H9 (cell line): ENCODE data around the gene UGT1A7. TPM values are rescaled to one million over a fixed set of nuclear protein-coding genes. Genes with fewer than 3 reads are reported as not detected.

Source experiments
- DNase-seq: peaks from one replicate; pipeline ENCODE4 v3.0.0-alpha.2; 2017
- H2AFZ ChIP-seq: one replicate; pipeline ENCODE4 v1.6.1; 2013; ENCODE audit warnings: mild to moderate bottlenecking, low read length, control low read depth, moderate library complexity
- H2AK5ac ChIP-seq: 2 replicates; pipeline ENCODE4 v1.6.1; 2013; ENCODE audit warnings: low read length, control low read depth, mixed read lengths; ENCODE audit not compliant: insufficient read length
- H2BK120ac ChIP-seq: one replicate; pipeline ENCODE4 v1.6.1; 2013; ENCODE audit warnings: low read depth, mild to moderate bottlenecking, low read length, control low read depth, inconsistent platforms; ENCODE audit not compliant: poor library complexity, severe bottlenecking
- H2BK12ac ChIP-seq: 2 replicates; pipeline ENCODE4 v1.6.1; 2013; ENCODE audit warnings: low read length, control low read depth, mixed read lengths, low read depth; ENCODE audit not compliant: insufficient read length
- H2BK15ac ChIP-seq: 2 replicates; pipeline ENCODE4 v1.6.1; 2013; ENCODE audit warnings: low read depth, low read length, control low read depth
- H2BK20ac ChIP-seq: one replicate; pipeline ENCODE4 v1.6.1; 2013; ENCODE audit warnings: low read depth, mild to moderate bottlenecking, low read length, control low read depth, inconsistent platforms; ENCODE audit not compliant: poor library complexity, severe bottlenecking
- H2BK5ac ChIP-seq: 2 replicates; pipeline ENCODE4 v1.6.1; 2013; ENCODE audit warnings: low read length, control low read depth, mixed read lengths; ENCODE audit not compliant: insufficient read length
- H3K14ac ChIP-seq: 2 replicates; pipeline ENCODE4 v1.6.1; 2013; ENCODE audit warnings: low read length, control low read depth; ENCODE audit not compliant: insufficient read depth
- H3K18ac ChIP-seq: 2 replicates; pipeline ENCODE4 v1.6.1; 2013; ENCODE audit warnings: low read depth, mild to moderate bottlenecking, mixed read lengths, low read length, control low read depth; ENCODE audit not compliant: insufficient read length
- H3K23ac ChIP-seq: 2 replicates; pipeline ENCODE4 v1.6.1; 2013; ENCODE audit warnings: low read length, control low read depth, mixed read lengths, low read depth; ENCODE audit not compliant: insufficient read length
- H3K23me2 ChIP-seq: 2 replicates; pipeline ENCODE4 v1.6.1; 2013; ENCODE audit warnings: low read depth, mild to moderate bottlenecking, mixed read lengths, low read length, control low read depth; ENCODE audit not compliant: insufficient read length, poor library complexity, severe bottlenecking
- H3K27ac ChIP-seq: 2 replicates; pipeline ENCODE4 v1.5.1; 2013; ENCODE audit warnings: low read length, control low read depth, mixed read lengths, low read depth; ENCODE audit not compliant: insufficient read length
- H3K27me3 ChIP-seq: 2 replicates; pipeline ENCODE4 v1.6.1; 2013; ENCODE audit warnings: low read length, control low read depth, inconsistent platforms; ENCODE audit not compliant: insufficient read depth
- H3K4ac ChIP-seq: 2 replicates; pipeline ENCODE4 v1.6.1; 2013; ENCODE audit warnings: low read depth, mild to moderate bottlenecking, control low read depth, inconsistent platforms, low read length, moderate library complexity
- H3K4me1 ChIP-seq: 2 replicates; pipeline ENCODE4 v1.6.1; 2013; ENCODE audit warnings: low read length, control low read depth, inconsistent platforms; ENCODE audit not compliant: insufficient read depth
- H3K4me2 ChIP-seq: 2 replicates; pipeline ENCODE4 v1.6.1; 2013; ENCODE audit warnings: low read length, control low read depth, mixed read lengths; ENCODE audit not compliant: insufficient read length, insufficient read depth
- H3K56ac ChIP-seq: 2 replicates; pipeline ENCODE4 v1.6.1; 2013; ENCODE audit warnings: low read depth, mild to moderate bottlenecking, mixed read lengths, low read length, control low read depth; ENCODE audit not compliant: insufficient read length
- H3K79me1 ChIP-seq: 2 replicates; pipeline ENCODE4 v1.6.1; 2013; ENCODE audit warnings: low read depth, mild to moderate bottlenecking, moderate library complexity, low read length, control low read depth, inconsistent platforms; ENCODE audit not compliant: insufficient read depth, poor library complexity, severe bottlenecking
- H3K79me2 ChIP-seq: 2 replicates; pipeline ENCODE4 v1.6.1; 2013; ENCODE audit warnings: low read length, control low read depth, inconsistent platforms; ENCODE audit not compliant: insufficient read depth
- H3K9ac ChIP-seq: 2 replicates; pipeline ENCODE4 v1.6.1; 2013; ENCODE audit warnings: low read length, control low read depth, mixed read lengths; ENCODE audit not compliant: insufficient read length; ENCODE audit errors: extremely low read depth
- H3K9me3 ChIP-seq: one replicate; pipeline ENCODE4 v1.6.1; 2013; ENCODE audit warnings: low read depth, low read length, inconsistent platforms; ENCODE audit not compliant: control insufficient read depth
- H3T11ph ChIP-seq: one replicate; pipeline ENCODE4 v1.6.1; 2013; ENCODE audit warnings: mild to moderate bottlenecking, low read length, control low read depth, inconsistent platforms
- H4K20me1 ChIP-seq: one replicate; pipeline ENCODE4 v1.6.1; 2013; ENCODE audit not compliant: control insufficient read depth, insufficient read length, insufficient read depth
- H4K5ac ChIP-seq: 2 replicates; pipeline ENCODE4 v1.6.1; 2013; ENCODE audit warnings: low read depth, mild to moderate bottlenecking, mixed read lengths, low read length, control low read depth; ENCODE audit not compliant: insufficient read length
- H4K8ac ChIP-seq: replicated peaks from 2 replicates; pipeline ENCODE4 v1.6.1; 2013; ENCODE audit warnings: low read length, control low read depth, mixed read lengths, low read depth; ENCODE audit not compliant: insufficient read length
- H4K91ac ChIP-seq: 2 replicates; pipeline ENCODE4 v1.6.1; 2013; ENCODE audit warnings: low read depth, mild to moderate bottlenecking, moderate library complexity, mixed read lengths, low read length, control low read depth; ENCODE audit not compliant: insufficient read length
- H3K27ac Mint-ChIP-seq, 3 experiments: 2 replicates in 2 of 3; 3 replicates in 1 of 3; pipeline ENCODE4 v1.8.0; 2020 to 2021; ENCODE audit warnings: mixed read lengths in 3 of 3, mild to moderate bottlenecking in 1 of 3, moderate library complexity in 1 of 3
- H3K27me3 Mint-ChIP-seq: 2 replicates; pipeline ENCODE4 v1.8.0; 2021; ENCODE audit warnings: low read depth, mild to moderate bottlenecking, moderate library complexity, mixed read lengths
- H3K36me3 Mint-ChIP-seq, 3 experiments: 2 replicates in 2 of 3; 3 replicates in 1 of 3; pipeline ENCODE4 v1.8.0; 2020 to 2021; ENCODE audit warnings: low read depth in 3 of 3, mixed read lengths in 3 of 3; ENCODE audit not compliant: insufficient read depth in 1 of 3
- H3K4me1 Mint-ChIP-seq, 2 experiments: 2 replicates each; pipeline ENCODE4 v1.8.0; 2020; ENCODE audit warnings: mixed read lengths in 2 of 2
- H3K4me3 Mint-ChIP-seq, 2 experiments: 2 replicates in 1 of 2; 3 replicates in 1 of 2; pipeline ENCODE4 v1.8.0; 2020 to 2021; ENCODE audit warnings: mild to moderate bottlenecking in 2 of 2, mixed read lengths in 2 of 2, moderate library complexity in 1 of 2
- H3K9me3 Mint-ChIP-seq, 2 experiments: 2 replicates in 1 of 2; 3 replicates in 1 of 2; pipeline ENCODE4 v1.8.0; 2020; ENCODE audit warnings: mild to moderate bottlenecking in 2 of 2, mixed read lengths in 2 of 2, moderate library complexity in 1 of 2
- total RNA-seq: library from RNA; stranded (reverse); gene quantifications from 2 replicates; pipeline ENCODE4 v1.2.1, GENCODE V29; 2021
- TF ChIP-seq, protein P1 (sequence below): fragments of 200-600 bp; sonication (generic); conservative IDR thresholded peaks from 3 replicates; pipeline ENCODE4 v1.8.0; 2021; ENCODE audit warnings: antibody characterized with exemption, mild to moderate bottlenecking

The UGT1A7 gene
- total RNA-seq, 1 experiment from 2014 or later, result not detected

DNA sequence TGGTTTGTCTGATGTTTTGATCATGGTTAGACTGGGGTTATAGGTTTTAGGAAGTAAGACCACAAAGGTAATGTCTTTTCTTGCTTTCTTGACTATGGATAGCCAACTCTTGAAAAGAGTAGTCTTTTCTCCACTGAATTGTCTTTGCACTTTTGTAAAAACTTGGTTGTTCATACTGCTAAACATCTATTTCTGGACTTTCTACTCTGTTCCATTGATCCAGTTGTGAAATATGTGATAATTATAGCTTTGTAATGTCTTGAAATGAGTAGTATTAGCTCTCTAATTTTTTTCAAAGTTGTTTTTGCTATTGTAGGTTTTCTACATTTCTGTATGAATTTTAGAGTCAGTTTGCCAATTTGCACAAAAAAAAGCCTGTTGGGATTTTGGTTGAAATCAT, 23.1 kb upstream of the UGT1A7 start:
- Mint-ChIP-seq H3K36me3 (no peaks in the 10 kb centered on the region), H3K27me3 (peaks cover 6% of the 10 kb centered on the region), H3K4me3 (no peak overlapping the region), H3K4me1 (no peaks in the 10 kb centered on the region), H3K9me3 (peaks cover 0 to 3% of the 10 kb centered on the region in 2 experiments; a peak in 3 of 5 replicates), H3K27ac (no peak overlapping the region)
- Histone ChIP-seq H2BK12ac (no peak overlapping the region), H4K8ac (no peak overlapping the region), H3K27me3 (no peaks in the 10 kb centered on the region), H2BK5ac (no peak overlapping the region), H3K18ac (no peak overlapping the region), H3T11ph (no peak overlapping the region), H3K56ac (no peak overlapping the region), H4K20me1 (no peaks in the 10 kb centered on the region), H2AK5ac (no peak overlapping the region), H3K79me1 (no peaks in the 10 kb centered on the region), H4K91ac (no peak overlapping the region), H3K27ac (no peak overlapping the region), H3K79me2 (no peaks in the 10 kb centered on the region), H2BK20ac (no peak overlapping the region), H3K23ac (no peak overlapping the region), H2BK120ac (no peak overlapping the region), H3K9me3 (no peaks in the 10 kb centered on the region), H3K4me1 (no peaks in the 10 kb centered on the region), H2AFZ (no peak overlapping the region), H3K4me2 (no peak overlapping the region), H3K4ac (no peak overlapping the region), H3K9ac (no peak overlapping the region), H3K23me2 (no peaks in the 10 kb centered on the region), H3K14ac (no peak overlapping the region), H4K5ac (no peak overlapping the region), H2BK15ac (no peak overlapping the region)
- no peak for DNase-seq
- TF ChIP-seq, protein P1, sequence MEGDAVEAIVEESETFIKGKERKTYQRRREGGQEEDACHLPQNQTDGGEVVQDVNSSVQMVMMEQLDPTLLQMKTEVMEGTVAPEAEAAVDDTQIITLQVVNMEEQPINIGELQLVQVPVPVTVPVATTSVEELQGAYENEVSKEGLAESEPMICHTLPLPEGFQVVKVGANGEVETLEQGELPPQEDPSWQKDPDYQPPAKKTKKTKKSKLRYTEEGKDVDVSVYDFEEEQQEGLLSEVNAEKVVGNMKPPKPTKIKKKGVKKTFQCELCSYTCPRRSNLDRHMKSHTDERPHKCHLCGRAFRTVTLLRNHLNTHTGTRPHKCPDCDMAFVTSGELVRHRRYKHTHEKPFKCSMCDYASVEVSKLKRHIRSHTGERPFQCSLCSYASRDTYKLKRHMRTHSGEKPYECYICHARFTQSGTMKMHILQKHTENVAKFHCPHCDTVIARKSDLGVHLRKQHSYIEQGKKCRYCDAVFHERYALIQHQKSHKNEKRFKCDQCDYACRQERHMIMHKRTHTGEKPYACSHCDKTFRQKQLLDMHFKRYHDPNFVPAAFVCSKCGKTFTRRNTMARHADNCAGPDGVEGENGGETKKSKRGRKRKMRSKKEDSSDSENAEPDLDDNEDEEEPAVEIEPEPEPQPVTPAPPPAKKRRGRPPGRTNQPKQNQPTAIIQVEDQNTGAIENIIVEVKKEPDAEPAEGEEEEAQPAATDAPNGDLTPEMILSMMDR, result no peak
